ENCODE results near the gene USH2A.

Gene USH2A

GRCh38 chr1:215754112-215754511 lies 669.1 kb downstream of the USH2A start:
- Histone ChIP-seq H3K36me3 (ENCODE audit: insufficient read depth, low read length) (no peaks in the 10 kb centered on the region), H2AFZ (ENCODE audit: low read length) (no peak overlapping the region), H3K9me2 (replicated peaks; ENCODE audit: low read depth, low read length) (no peaks in the 10 kb centered on the region), H4K20me1 (ENCODE audit: insufficient read depth, low read length, poor library complexity, severe bottlenecking) (no peaks in the 10 kb centered on the region), H3F3A (ENCODE audit: low read depth) (no peaks in the 10 kb centered on the region), H3K4me1 (ENCODE audit: insufficient read depth, low read length, poor library complexity, severe bottlenecking) (no peaks in the 10 kb centered on the region), H3K9me3 (ENCODE audit: insufficient read depth, low read depth, low read length) (no peaks in the 10 kb centered on the region), H3K4me2 (ENCODE audit: low read depth, low read length, poor library complexity, severe bottlenecking) (no peak overlapping the region), H3K27me3 (ENCODE audit: insufficient read depth, low read length, poor library complexity, severe bottlenecking) (no peaks in the 10 kb centered on the region), H3K9ac (ENCODE audit: low read depth, low read length, poor library complexity, severe bottlenecking) (no peak overlapping the region), H3K4me3 (ENCODE audit: low read length, poor library complexity, severe bottlenecking) (no peak overlapping the region), H3K79me2 (ENCODE audit: insufficient read depth, low read length) (no peaks in the 10 kb centered on the region)
- TF ChIP-seq EZH2phosphoT487 (IDR thresholded peaks at IDR 0.05; ENCODE audit: borderline replicate concordance) (no peak), CTCF (conservative IDR thresholded peaks at IDR 0.05; ENCODE audit: low read length) (no peak)

- H3K36me3 ChIP-seq (ENCODE audit: insufficient read depth, low read length): no peaks in the 10 kb centered on the region
- H2AFZ ChIP-seq (ENCODE audit: low read length): no peak overlapping the region
- no peak for TF ChIP-seq EZH2phosphoT487 (IDR thresholded peaks at IDR 0.05; ENCODE audit: borderline replicate concordance)
- H3K4me3 ChIP-seq (ENCODE audit: low read length, poor library complexity, severe bottlenecking): no peak overlapping the region
- no peak overlapping the region for H3K9ac ChIP-seq (ENCODE audit: low read depth, low read length, poor library complexity, severe bottlenecking)
- no peaks in the 10 kb centered on the region for H3K9me3 ChIP-seq (ENCODE audit: insufficient read depth, low read depth, low read length)
- H4K20me1 ChIP-seq (ENCODE audit: insufficient read depth, low read length, poor library complexity, severe bottlenecking): no peaks in the 10 kb centered on the region
- no peaks in the 10 kb centered on the region for H3K9me2 ChIP-seq (replicated peaks; ENCODE audit: low read depth, low read length)
- H3K27me3 ChIP-seq (ENCODE audit: insufficient read depth, low read length, poor library complexity, severe bottlenecking): no peaks in the 10 kb centered on the region
- no peak overlapping the region for H3K4me2 ChIP-seq (ENCODE audit: low read depth, low read length, poor library complexity, severe bottlenecking)
- no peaks in the 10 kb centered on the region for H3F3A ChIP-seq (ENCODE audit: low read depth)
- no peaks in the 10 kb centered on the region for H3K79me2 ChIP-seq (ENCODE audit: insufficient read depth, low read length)
- no peaks in the 10 kb centered on the region for H3K4me1 ChIP-seq (ENCODE audit: insufficient read depth, low read length, poor library complexity, severe bottlenecking)
Measured at GRCh38 chr1:215749414-215749813, 673.8 kb downstream of the USH2A start.

GRCh38 chr1:215748431-215748830 lies 674.8 kb downstream of the USH2A start:
- H3K9ac ChIP-seq (ENCODE audit: low read depth, low read length, poor library complexity, severe bottlenecking): no peak overlapping the region
- no peaks in the 10 kb centered on the region for H3K36me3 ChIP-seq (ENCODE audit: insufficient read depth, low read length)
- H3K4me2 ChIP-seq (ENCODE audit: low read depth, low read length, poor library complexity, severe bottlenecking): no peak overlapping the region
- no peak for TF ChIP-seq CTCF (conservative IDR thresholded peaks at IDR 0.05; ENCODE audit: low read length)
- TF ChIP-seq EZH2phosphoT487 (IDR thresholded peaks at IDR 0.05; ENCODE audit: borderline replicate concordance): no peak
- H3F3A ChIP-seq (ENCODE audit: low read depth): no peaks in the 10 kb centered on the region
- H3K9me2 ChIP-seq (replicated peaks; ENCODE audit: low read depth, low read length): no peaks in the 10 kb centered on the region
- H3K9me3 ChIP-seq (ENCODE audit: insufficient read depth, low read depth, low read length): no peaks in the 10 kb centered on the region
- no peaks in the 10 kb centered on the region for H3K79me2 ChIP-seq (ENCODE audit: insufficient read depth, low read length)
- H2AFZ ChIP-seq (ENCODE audit: low read length): no peak overlapping the region
- H3K4me3 ChIP-seq (ENCODE audit: low read length, poor library complexity, severe bottlenecking): no peak overlapping the region
- no peaks in the 10 kb centered on the region for H4K20me1 ChIP-seq (ENCODE audit: insufficient read depth, low read length, poor library complexity, severe bottlenecking)
- H3K27me3 ChIP-seq (ENCODE audit: insufficient read depth, low read length, poor library complexity, severe bottlenecking): no peaks in the 10 kb centered on the region
- no peaks in the 10 kb centered on the region for H3K4me1 ChIP-seq (ENCODE audit: insufficient read depth, low read length, poor library complexity, severe bottlenecking)

- no peaks in the 10 kb centered on the region for H3K27me3 ChIP-seq (ENCODE audit: insufficient read depth, low read length, poor library complexity, severe bottlenecking)
- H3K9ac ChIP-seq (ENCODE audit: low read depth, low read length, poor library complexity, severe bottlenecking): no peak overlapping the region
- H3K9me3 ChIP-seq (ENCODE audit: insufficient read depth, low read depth, low read length): no peaks in the 10 kb centered on the region
- no peaks in the 10 kb centered on the region for H3K9me2 ChIP-seq (replicated peaks; ENCODE audit: low read depth, low read length)
- H4K20me1 ChIP-seq (ENCODE audit: insufficient read depth, low read length, poor library complexity, severe bottlenecking): no peaks in the 10 kb centered on the region
- H3K4me2 ChIP-seq (ENCODE audit: low read depth, low read length, poor library complexity, severe bottlenecking): no peak overlapping the region
- no peak overlapping the region for H3K4me3 ChIP-seq (ENCODE audit: low read length, poor library complexity, severe bottlenecking)
- no peak overlapping the region for H2AFZ ChIP-seq (ENCODE audit: low read length)
- no peaks in the 10 kb centered on the region for H3K36me3 ChIP-seq (ENCODE audit: insufficient read depth, low read length)
- no peaks in the 10 kb centered on the region for H3F3A ChIP-seq (ENCODE audit: low read depth)
- H3K4me1 ChIP-seq (ENCODE audit: insufficient read depth, low read length, poor library complexity, severe bottlenecking): no peaks in the 10 kb centered on the region
- no peaks in the 10 kb centered on the region for H3K79me2 ChIP-seq (ENCODE audit: insufficient read depth, low read length)
- no peak for TF ChIP-seq CTCF (conservative IDR thresholded peaks at IDR 0.05; ENCODE audit: low read length)
- no peak for TF ChIP-seq EZH2phosphoT487 (IDR thresholded peaks at IDR 0.05; ENCODE audit: borderline replicate concordance)
Measured at GRCh38 chr1:215744419-215744818, 678.8 kb downstream of the USH2A start.
